H1 (cell line): Measurements from ENCODE around the gene SKA1. TPM values are rescaled to one million over a fixed set of nuclear protein-coding genes. Genes with fewer than 3 reads are reported as not detected.

Experiments used
- CTCF ChIA-PET: fragments of 300-600 bp; sonication (Branson Sonifier 250); formaldehyde crosslinking; loops from one replicate; lab custom pipeline; 2021; ENCODE audit not compliant: partially characterized antibody; lab: Charles Lee
- POLR2A ChIA-PET: fragments of 300-600 bp; sonication (Branson Sonifier 250); formaldehyde crosslinking; loops from one replicate; lab custom pipeline; 2021; ENCODE audit warnings: inconsistent platforms; ENCODE audit not compliant: partially characterized antibody; lab: Charles Lee
- DNase-seq, 2 experiments: peaks; one replicate each; pipeline versions ENCODE4 v3.0.0 to v3.0.0-alpha.2; 2010 to 2022; ENCODE audit warnings: low spot score in 2 of 2, low read depth in 1 of 2, mixed read lengths in 1 of 2
- FAIRE-seq: peaks from 2 replicates; lab custom pipeline; 2011; peaks lifted over from hg19 to GRCh38; lab: Jason Lieb, UNC
- H2AFZ ChIP-seq: 2 replicates; pipeline ENCODE4 v1.8.1; 2012; ENCODE audit warnings: low read length, inconsistent platforms
- H2AK5ac ChIP-seq: 2 replicates; pipeline ENCODE4 v1.6.1; 2013; ENCODE audit warnings: low read depth, low read length
- H2BK120ac ChIP-seq: replicated peaks from 2 replicates; pipeline ENCODE3; 2013; ENCODE audit warnings: low read depth, low read length, inconsistent platforms
- H2BK12ac ChIP-seq: 2 replicates; pipeline ENCODE4 v1.6.1; 2013; ENCODE audit warnings: low read depth, low read length
- H2BK15ac ChIP-seq: 2 replicates; pipeline ENCODE4 v1.6.1; 2013; ENCODE audit warnings: low read length
- H2BK20ac ChIP-seq: 2 replicates; pipeline ENCODE4 v1.6.1; 2013; ENCODE audit warnings: low read length
- H2BK5ac ChIP-seq: 2 replicates; pipeline ENCODE4 v1.6.1; 2013; ENCODE audit warnings: low read depth, low read length
- H3K14ac ChIP-seq: 2 replicates; pipeline ENCODE4 v1.6.1; 2013; ENCODE audit warnings: inconsistent platforms; ENCODE audit not compliant: insufficient read length
- H3K18ac ChIP-seq: 2 replicates; pipeline ENCODE4 v1.6.1; 2013; ENCODE audit warnings: low read length; ENCODE audit errors: extremely low read depth
- H3K23ac ChIP-seq: 2 replicates; pipeline ENCODE4 v1.6.1; 2013; ENCODE audit warnings: inconsistent platforms; ENCODE audit not compliant: insufficient read length
- H3K23me2 ChIP-seq: 2 replicates; pipeline ENCODE4 v1.6.1; 2013; ENCODE audit warnings: low read depth, low read length
- H3K27ac ChIP-seq: 2 replicates; pipeline ENCODE4 v1.6.1; 2011; ENCODE audit warnings: low read depth, low read length, inconsistent platforms
- H3K27me3 ChIP-seq, 4 experiments: replicated peaks in 1 of 4; 1 replicate in 1 of 4; 2 replicates in 3 of 4; pipeline versions ENCODE4 v1.6.1 to v1.8.1; 2011 to 2013; ENCODE audit warnings: low read length in 3 of 4, mild to moderate bottlenecking in 3 of 4, inconsistent platforms in 2 of 4, mixed read lengths in 2 of 4, moderate library complexity in 1 of 4; ENCODE audit not compliant: control insufficient read depth in 3 of 4, insufficient read depth in 3 of 4; ENCODE audit errors: extremely low read depth in 1 of 4
- H3K36me3 ChIP-seq, 4 experiments: 2 replicates each; pipeline versions ENCODE4 v1.6.1 to v1.8.1; 2011 to 2013; ENCODE audit warnings: mild to moderate bottlenecking in 4 of 4, low read length in 3 of 4, moderate library complexity in 2 of 4, control low read depth in 1 of 4, inconsistent platforms in 1 of 4; ENCODE audit not compliant: insufficient read depth in 4 of 4, control insufficient read depth in 2 of 4
- H3K4ac ChIP-seq: replicated peaks from 2 replicates; pipeline ENCODE3; 2013; ENCODE audit warnings: low read length, low read depth, mixed read lengths, inconsistent platforms; ENCODE audit not compliant: insufficient read length
- H3K4me1 ChIP-seq, 4 experiments: replicated peaks in 1 of 4; 1 replicate in 1 of 4; 2 replicates in 3 of 4; pipeline versions ENCODE4 v1.6.1 to v1.8.1; 2011 to 2013; ENCODE audit warnings: low read length in 3 of 4, inconsistent platforms in 2 of 4, mixed read lengths in 1 of 4; ENCODE audit not compliant: insufficient read depth in 4 of 4, control insufficient read depth in 3 of 4
- H3K4me2 ChIP-seq, 2 experiments: 2 replicates each; pipeline versions ENCODE4 v1.6.1 to v1.8.1; 2011 to 2013; ENCODE audit warnings: low read depth in 2 of 2, low read length in 2 of 2, control low read depth in 1 of 2, inconsistent platforms in 1 of 2, mild to moderate bottlenecking in 1 of 2; ENCODE audit not compliant: insufficient read depth in 1 of 2
- H3K4me3 ChIP-seq, 4 experiments: fragments of 200-600, 300-600 bp in 1 of 4; sonication (generic), shearing (Covaris generic), sonication (Bioruptor Twin) in 1 of 4; 2 replicates each; pipeline versions ENCODE4 v1.5.1 to v1.8.1; 2011 to 2016; ENCODE audit warnings: low read length in 4 of 4, low read depth in 3 of 4, control low read depth in 2 of 4, inconsistent platforms in 2 of 4, mild to moderate bottlenecking in 2 of 4, mixed read lengths in 1 of 4, moderate library complexity in 1 of 4; ENCODE audit not compliant: insufficient read depth in 2 of 4; ENCODE audit errors: extremely low read depth in 1 of 4
- H3K56ac ChIP-seq: replicated peaks from 2 replicates; pipeline ENCODE3; 2013; ENCODE audit warnings: low read depth, mild to moderate bottlenecking, mixed read lengths, low read length, inconsistent platforms; ENCODE audit not compliant: insufficient read length
- H3K79me1 ChIP-seq: 2 replicates; pipeline ENCODE4 v1.6.1; 2013; ENCODE audit warnings: low read depth, low read length, control low read depth
- H3K79me2 ChIP-seq, 2 experiments: 2 replicates each; pipeline versions ENCODE4 v1.6.1 to v1.8.1; 2012 to 2013; ENCODE audit warnings: low read length in 2 of 2, mild to moderate bottlenecking in 2 of 2, inconsistent platforms in 1 of 2; ENCODE audit not compliant: insufficient read depth in 2 of 2, control insufficient read depth in 1 of 2
- H3K9ac ChIP-seq, 4 experiments: replicated peaks in 1 of 4; 1 replicate in 1 of 4; 2 replicates in 3 of 4; pipeline versions ENCODE4 v1.6.1 to v1.8.1; 2011 to 2013; ENCODE audit warnings: low read depth in 3 of 4, low read length in 3 of 4, control low read depth in 2 of 4, mild to moderate bottlenecking in 2 of 4, moderate library complexity in 2 of 4, inconsistent platforms in 1 of 4; ENCODE audit errors: extremely low read depth in 1 of 4
- H3K9me3 ChIP-seq, 2 experiments: 2 replicates each; pipeline versions ENCODE4 v1.6.1 to v1.8.1; 2012 to 2013; ENCODE audit warnings: mild to moderate bottlenecking in 2 of 2, moderate library complexity in 2 of 2, control low read depth in 1 of 2, inconsistent platforms in 1 of 2, low read depth in 1 of 2, low read length in 1 of 2, mixed read lengths in 1 of 2; ENCODE audit not compliant: insufficient read depth in 2 of 2
- H4K20me1 ChIP-seq, 2 experiments: replicated peaks in 1 of 2; 2 replicates each; pipeline versions ENCODE3 to v1.8.1; 2011 to 2013; ENCODE audit warnings: inconsistent platforms in 2 of 2, low read length in 2 of 2, mild to moderate bottlenecking in 1 of 2; ENCODE audit not compliant: insufficient read depth in 2 of 2, control insufficient read depth in 1 of 2
- H4K5ac ChIP-seq: 2 replicates; pipeline ENCODE4 v1.6.1; 2013; ENCODE audit warnings: low read length, low read depth, mixed read lengths, inconsistent platforms; ENCODE audit not compliant: insufficient read length
- H4K8ac ChIP-seq: 2 replicates; pipeline ENCODE4 v1.8.0; 2013; ENCODE audit warnings: mild to moderate bottlenecking, moderate library complexity, low read length, inconsistent platforms; ENCODE audit not compliant: insufficient read depth; ENCODE audit errors: extremely low read depth
- H4K91ac ChIP-seq: replicated peaks from 2 replicates; pipeline ENCODE3; 2013; ENCODE audit warnings: low read length, mixed read lengths, inconsistent platforms; ENCODE audit not compliant: insufficient read length
- ASH2L ChIP-seq: fragments of 200-600, 300-600 bp; sonication (generic); IDR thresholded peaks from one replicate; pipeline ENCODE4 v1.7.1; 2017; ENCODE audit warnings: low read length
- ATF2 ChIP-seq: IDR thresholded peaks from 2 replicates; pipeline ENCODE4 v1.6.1; 2012; ENCODE audit warnings: low read length, inconsistent platforms
- CHD2 ChIP-seq: IDR thresholded peaks from 2 replicates; pipeline ENCODE4 v1.6.1; 2012; ENCODE audit warnings: low read length, improper control_type of control experiment
- GABPA ChIP-seq: IDR thresholded peaks from 2 replicates; pipeline ENCODE4 v1.6.1; 2011; ENCODE audit warnings: mild to moderate bottlenecking, low read length, moderate library complexity, borderline replicate concordance; ENCODE audit not compliant: insufficient read depth
- KDM5A ChIP-seq: fragments of 200-600 bp; IDR thresholded peaks from 2 replicates; pipeline ENCODE4 v1.7.1; 2012; ENCODE audit warnings: mild to moderate bottlenecking, low read length, inconsistent platforms, mixed read lengths
- PHF8 ChIP-seq: fragments of 200-600 bp; sonication (generic); conservative IDR thresholded peaks from 2 replicates; pipeline ENCODE4 v1.7.1; 2012; ENCODE audit warnings: low read depth, mild to moderate bottlenecking, inconsistent platforms, low read length, moderate library complexity
- RNF2 ChIP-seq: fragments of 200-900, 300-1000 bp; sonication (generic); IDR thresholded peaks from 2 replicates; pipeline ENCODE4 v1.7.1; 2016; ENCODE audit warnings: borderline replicate concordance, low read depth, mild to moderate bottlenecking, antibody characterized with exemption, low read length; ENCODE audit not compliant: poor library complexity, severe bottlenecking; ENCODE audit errors: missing control alignments
- SIRT6 ChIP-seq: IDR thresholded peaks from one replicate; pipeline ENCODE4 v1.7.1; 2012; ENCODE audit warnings: low read length, inconsistent platforms
- SP4 ChIP-seq: IDR thresholded peaks from 2 replicates; pipeline ENCODE4 v1.6.1; 2012; ENCODE audit warnings: low read length, inconsistent platforms
- TAF1 ChIP-seq: IDR thresholded peaks from 2 replicates; pipeline ENCODE4 v1.6.1; 2011; ENCODE audit warnings: mild to moderate bottlenecking, low read depth, low read length
- TAF7 ChIP-seq: optimal IDR thresholded peaks from 2 replicates; pipeline ENCODE3; 2011; ENCODE audit warnings: low read depth, mild to moderate bottlenecking, inconsistent platforms, low read length, moderate library complexity, borderline replicate concordance
- WGBS, 2 experiments: shearing (Covaris generic) in 1 of 2; methylation state at CpG; one replicate each; pipeline versions ENCODE4 v1.1.6 to v1.1.7; 2013 to 2015; ENCODE audit warnings: low lambda C conversion rate in 2 of 2, mixed read lengths in 2 of 2, inconsistent platforms in 1 of 2, low coverage in 1 of 2, missing lambda C conversion rate in 1 of 2; ENCODE audit not compliant: insufficient replicate concordance in 2 of 2, insufficient coverage in 1 of 2, insufficient read length in 1 of 2; ENCODE audit errors: extremely low coverage in 1 of 2, missing lambda C conversion rate in 1 of 2; 5-methylcytosine and 5-hydroxymethylcytosine counted together
- polyA plus RNA-seq, 7 experiments: library from polyadenylated mRNA; depleted of rRNA in 3 of 7; stranded (reverse) in 5 of 7; unstranded in 2 of 7; fragments of >200 nt in 5 of 7; fragments of 200-250 nt in 2 of 7; gene quantifications; 1 replicate in 5 of 7; 2 replicates in 1 of 7; 4 replicates in 1 of 7; pipeline versions ENCODE4 v1.2.1 to v1.2.3, GENCODE V29; 2011 to 2013; ENCODE audit warnings: missing spikeins in 2 of 7, mixed read lengths in 2 of 7
- total RNA-seq: library from RNA; stranded (reverse); fragmentation: NEBNext Ultra II Directional; extraction: Animal tissue kit (Norgen Biotek cat#: 25700); gene quantifications from 2 replicates; pipeline ENCODE4 v1.2.1, GENCODE V29; 2021

The SKA1 gene
- total and polyA plus RNA-seq, 2 of the 8 experiments (the other 6 are each of a cell fraction or from before 2014, with no cell fraction given) = 8.6 to 22.9 TPM

GRCh38 chr18:50428531-50429206 lies 53.8 kb downstream of the SKA1 start:
- WGBS, 2 experiments = 88% methylated on average over 3 of the region's 3 CpGs; no CpG with 5 or more reads in 1 of the 2 experiments
- TF ChIP-seq TAF1 (no peak), SIRT6 (no peak), ASH2L (no peak), CHD2 (no peak), PHF8 (no peak), TAF7 (no peak), GABPA (no peak), ATF2 (no peak), SP4 (no peak), RNF2 (no peak), KDM5A (no peak)

More at GRCh38 chr18:50428531-50429206, 53.8 kb downstream of the SKA1 start:
- Histone ChIP-seq H2BK20ac (no peak overlapping the region), H2BK5ac (no peak overlapping the region), H2BK120ac (no peak overlapping the region), H2BK15ac (no peak overlapping the region), H4K8ac (no peak overlapping the region), H3K9me3 (peaks cover 9 to 12% of the 10 kb centered on the region in 2 experiments), H4K20me1 (peaks cover 0 to 3% of the 10 kb centered on the region in 2 experiments), H3K9ac (no peak overlapping the region), H3K27me3 (no peaks in the 10 kb centered on the region), H3K14ac (no peak overlapping the region), H3K36me3 (no peaks in the 10 kb centered on the region), H2AFZ (peak overlapping the region; percentile 92), H3K4ac (no peak overlapping the region), H3K4me1 (no peaks in the 10 kb centered on the region), H2BK12ac (no peak overlapping the region), H3K56ac (no peak overlapping the region), H3K79me2 (no peaks in the 10 kb centered on the region), H3K4me2 (no peak overlapping the region), H3K79me1 (no peaks in the 10 kb centered on the region), H3K23me2 (no peaks in the 10 kb centered on the region), H2AK5ac (no peak overlapping the region), H3K23ac (no peak overlapping the region), H3K4me3 (no peak overlapping the region), H4K91ac (no peak overlapping the region), H3K18ac (no peak overlapping the region), H4K5ac (no peak overlapping the region), H3K27ac (no peak overlapping the region)
- DNase-seq = no peak
- FAIRE-seq = no peak
- CTCF ChIA-PET = interaction anchor here (0.6 to 3.1 kb wide), 33 partner anchors 9 to 1828 kb away, joined by 3 to 30 read pairs (median 4); partner anchors contain the start of genes CFAP53 and MBD1
- POLR2A ChIA-PET = interaction anchor here (0.7 kb wide), 1 partner anchor 54 kb away, joined by 4 read pairs; the partner anchor contains the start of gene SKA1
